Urinary bladder (tissue), 4 donors: ENCODE results near the gene CST3. TPM values are rescaled to one million over a fixed set of nuclear protein-coding genes. Genes with fewer than 3 reads are reported as not detected.
"Not testable (repeated sequence)": the region's sequence is repeated elsewhere in the genome, so short reads cannot be mapped to it uniquely, and the experiment has no call there.

ENCODE experiments used
- DNase-seq: peaks from one replicate; pipeline ENCODE4 v3.0.0-alpha.2; 2015; ENCODE audit errors: extremely low spot score
- H3K27ac ChIP-seq: one replicate; pipeline ENCODE4 v1.5.1; 2013; ENCODE audit warnings: low read depth, mild to moderate bottlenecking, moderate library complexity
- H3K36me3 ChIP-seq: one replicate; pipeline ENCODE4 v1.6.1; 2013; ENCODE audit warnings: mild to moderate bottlenecking, moderate library complexity; ENCODE audit not compliant: insufficient read depth
- H3K4me1 ChIP-seq: one replicate; pipeline ENCODE4 v1.6.1; 2013; ENCODE audit warnings: mild to moderate bottlenecking, moderate library complexity; ENCODE audit not compliant: insufficient read depth
- H3K4me3 ChIP-seq: one replicate; pipeline ENCODE4 v1.5.1; 2013; ENCODE audit warnings: low read depth, low read length
- WGBS: extraction: QIAGEN DNeasy Blood & Tissue Kit; methylation state at CpG from one replicate; pipeline ENCODE4 v1.1.7; 2013; 5-methylcytosine and 5-hydroxymethylcytosine counted together
- polyA plus RNA-seq: library from polyadenylated mRNA; stranded (reverse); fragments of 200-250 nt; gene quantifications from one replicate; pipeline ENCODE4 v1.2.3, GENCODE V29; 2013
- total RNA-seq: library from RNA; depleted of rRNA; stranded (reverse); fragments of >200 nt; gene quantifications from one replicate; pipeline ENCODE4 v1.2.3, GENCODE V29; 2014
- donor health status: healthy with polysubstance abuse.
- donor health status: healthy.

Gene CST3
- total RNA-seq = 166 TPM
- polyA plus RNA-seq = 1,484 TPM

GRCh38 chr20:23637282-23638221, at the start of gene CST3:
TSS of gene CST3 (minus strand) at chr20:23637955. CDS start at chr20:23637862, 93 bp downstream.
- Histone ChIP-seq H3K4me3 (peak within 1 kb of the TSS; percentile 85), H3K27ac (peak within 1 kb of the TSS; percentile 94), H3K36me3 (peaks cover 2% of the 10 kb centered on the region), H3K4me1 (no peaks in the 10 kb centered on the region)
- WGBS = under 1% methylated on average over 91 of the region's 92 CpGs
- DNase-seq = peak; percentile 63

GRCh38 chr20:23686046-23686750, 48.4 kb upstream of the CST3 start:
- DNase-seq = no peak
- Histone ChIP-seq H3K4me3 (no peak overlapping the region), H3K36me3 (no peaks in the 10 kb centered on the region), H3K27ac (no peak overlapping the region), H3K4me1 (no peaks in the 10 kb centered on the region)
- 84% methylated on average over 4 of the region's 4 CpGs for WGBS

- not testable (repeated sequence) for H3K4me3 ChIP-seq, DNase-seq, H3K4me1 ChIP-seq, H3K36me3 ChIP-seq, H3K27ac ChIP-seq
- WGBS = 63% methylated on average over 4 of the region's 4 CpGs
These were observed 47.8 kb upstream of the CST3 start for GRCh38 chr20:23685529-23685896.

GRCh38 chr20:23684261-23684660, 46.5 kb upstream of the CST3 start:
- WGBS = 86% methylated on average over 6 of the region's 6 CpGs
- DNase-seq = no peak

GRCh38 chr20:23683807-23684206, 46.1 kb upstream of the CST3 start:
- no peak for DNase-seq
- Histone ChIP-seq H3K4me3 (no peak overlapping the region), H3K27ac (no peak overlapping the region), H3K4me1 (no peaks in the 10 kb centered on the region), H3K36me3 (no peaks in the 10 kb centered on the region)
- WGBS = 90% methylated on average over 2 of the region's 2 CpGs

More at GRCh38 chr20:23684261-23684660, 46.5 kb upstream of the CST3 start:
- no peak overlapping the region for H3K27ac ChIP-seq
- H3K36me3 ChIP-seq = no peaks in the 10 kb centered on the region
- no peaks in the 10 kb centered on the region for H3K4me1 ChIP-seq
- no peak overlapping the region for H3K4me3 ChIP-seq

- no peak for DNase-seq
- no peaks in the 10 kb centered on the region for H3K4me1 ChIP-seq
- no peak overlapping the region for H3K27ac ChIP-seq
- H3K36me3 ChIP-seq = no peaks in the 10 kb centered on the region
- 81% methylated on average over 2 of the region's 2 CpGs for WGBS
- H3K4me3 ChIP-seq = no peak overlapping the region
These were observed 45.5 kb upstream of the CST3 start for GRCh38 chr20:23683281-23683680.

- H3K27ac ChIP-seq = no peak overlapping the region
- H3K4me1 ChIP-seq = no peaks in the 10 kb centered on the region
- no peak overlapping the region for H3K4me3 ChIP-seq
- DNase-seq = no peak
- no peaks in the 10 kb centered on the region for H3K36me3 ChIP-seq
These were observed 42.4 kb upstream of the CST3 start for GRCh38 chr20:23680146-23680545.

GRCh38 chr20:23679133-23680092, 41.7 kb upstream of the CST3 start:
- Histone ChIP-seq H3K4me3 (no peak overlapping the region), H3K36me3 (no peaks in the 10 kb centered on the region), H3K27ac (no peak overlapping the region), H3K4me1 (no peaks in the 10 kb centered on the region)
- WGBS = 88% methylated on average over 7 of the region's 7 CpGs
- DNase-seq = no peak

GRCh38 chr20:23673209-23673608, 35.5 kb upstream of the CST3 start:
- H3K27ac ChIP-seq = no peak overlapping the region
- H3K36me3 ChIP-seq = no peaks in the 10 kb centered on the region
- DNase-seq = no peak
- 72% methylated on average over 1 of the region's 1 CpG for WGBS
- H3K4me3 ChIP-seq = no peak overlapping the region
- no peaks in the 10 kb centered on the region for H3K4me1 ChIP-seq

GRCh38 chr20:23672158-23672557, 34.4 kb upstream of the CST3 start:
- Histone ChIP-seq H3K4me3 (no peak overlapping the region), H3K4me1 (no peaks in the 10 kb centered on the region), H3K27ac (no peak overlapping the region), H3K36me3 (no peaks in the 10 kb centered on the region)
- DNase-seq = no peak
- WGBS = 91% methylated on average over 1 of the region's 1 CpG

GRCh38 chr20:23671479-23671878, 33.7 kb upstream of the CST3 start:
- no peak for DNase-seq
- H3K4me3 ChIP-seq = no peak overlapping the region
- 63% methylated on average over 3 of the region's 3 CpGs for WGBS

GRCh38 chr20:23670361-23670760, 32.6 kb upstream of the CST3 start:
- 36% methylated on average over 1 of the region's 1 CpG for WGBS
- DNase-seq = no peak
- no peak overlapping the region for H3K4me3 ChIP-seq

More at GRCh38 chr20:23671479-23671878, 33.7 kb upstream of the CST3 start:
- no peak overlapping the region for H3K27ac ChIP-seq
- no peaks in the 10 kb centered on the region for H3K4me1 ChIP-seq
- H3K36me3 ChIP-seq = no peaks in the 10 kb centered on the region

GRCh38 chr20:23669866-23670265, 32.1 kb upstream of the CST3 start:
- WGBS = 90% methylated on average over 7 of the region's 7 CpGs
- no peaks in the 10 kb centered on the region for H3K36me3 ChIP-seq
- no peak for DNase-seq

More at GRCh38 chr20:23670361-23670760, 32.6 kb upstream of the CST3 start:
- Histone ChIP-seq H3K4me1 (no peaks in the 10 kb centered on the region), H3K36me3 (no peaks in the 10 kb centered on the region), H3K27ac (no peak overlapping the region)

More at GRCh38 chr20:23669866-23670265, 32.1 kb upstream of the CST3 start:
- no peak overlapping the region for H3K27ac ChIP-seq
- H3K4me3 ChIP-seq = no peak overlapping the region
- H3K4me1 ChIP-seq = no peaks in the 10 kb centered on the region
